AG09319 (cell line): ENCODE measurements around the gene HOXC10.

Source experiments
- DNase-seq: peaks from one replicate; pipeline ENCODE4 v3.0.0-alpha.2; 2010; ENCODE audit warnings: low read depth; ENCODE audit errors: extremely low read depth
- CTCF ChIP-seq: IDR thresholded peaks from 2 replicates; pipeline ENCODE4 v1.5.1; 2011; ENCODE audit warnings: low read depth, mild to moderate bottlenecking, inconsistent platforms, low read length, moderate library complexity

The HOXC10 gene

GRCh38 chr12:53971686-53972085 is 13.3 kb upstream of the HOXC10 start:
- no peak for DNase-seq
- no peak for TF ChIP-seq CTCF

GRCh38 chr12:53972152-53972702 is 12.7 kb upstream of the HOXC10 start:
- no peak for DNase-seq
- no peak for TF ChIP-seq CTCF

- TF ChIP-seq CTCF: no peak
- DNase-seq: no peak
These were observed 12.2 kb upstream of the HOXC10 start, which contains the start of gene HOXC11 for GRCh38 chr12:53972722-53973235. HOXC11 (plus strand) TSS chr12:53973126; CDS start chr12:53973242, 116 bp downstream.

- no peak for TF ChIP-seq CTCF
These were observed 11.5 kb upstream of the HOXC10 start for GRCh38 chr12:53973236-53974042.

GRCh38 chr12:53974084-53975063 is 10.6 kb upstream of the HOXC10 start, which contains the start of gene HOTAIR:
HOTAIR (minus strand) TSS chr12:53974954.
- no peak for TF ChIP-seq CTCF
- no peak for DNase-seq

More at GRCh38 chr12:53973236-53974042, 11.5 kb upstream of the HOXC10 start:
- DNase-seq: no peak

- TF ChIP-seq CTCF: no peak
- no peak for DNase-seq
These were observed 9.9 kb upstream of the HOXC10 start for GRCh38 chr12:53975064-53975471.
